ENCODE results near the gene FAIM. TPM values are rescaled to one million over a fixed set of nuclear protein-coding genes. Genes with fewer than 3 reads are reported as not detected.

The FAIM gene
- total RNA-seq, 1 donor from 2014 or later = 16.1 TPM

DNA sequence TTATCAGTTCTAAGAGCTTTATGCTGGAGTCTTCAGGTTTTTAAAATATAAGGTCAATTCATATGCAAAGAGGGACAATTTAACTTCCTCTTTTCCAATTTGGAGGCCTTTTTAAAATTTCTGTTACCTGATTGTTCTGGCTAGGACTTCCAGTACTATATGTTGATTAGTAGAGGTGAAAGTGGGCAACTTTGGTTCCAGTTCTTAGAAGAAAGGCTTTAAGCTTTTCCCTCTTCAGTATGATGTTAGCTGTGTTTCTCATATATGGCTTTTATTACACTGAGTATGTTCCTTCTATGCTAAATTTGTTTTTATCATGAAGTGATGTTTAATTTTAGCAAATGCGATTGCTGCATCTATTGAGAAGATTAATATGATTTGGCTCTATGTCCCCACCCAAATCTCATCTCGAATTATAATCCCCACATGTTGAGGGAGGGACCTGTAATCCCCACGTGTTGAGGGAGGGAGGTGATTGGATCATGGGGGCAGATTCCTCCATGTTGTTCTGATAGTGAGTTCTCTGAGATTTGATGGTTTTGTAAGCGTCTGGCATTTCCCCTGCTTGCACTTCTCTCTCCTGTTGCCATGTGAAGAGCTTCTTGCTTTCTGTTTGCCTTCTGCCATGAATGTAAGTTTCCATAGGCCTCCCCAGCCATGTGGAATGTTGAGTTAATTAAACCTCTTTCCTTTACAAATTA lies 33.8 kb downstream of the FAIM start:
- no peak for DNase-seq (ENCODE audit: low read depth)
- H3K4me3 ChIP-seq (ENCODE audit: low read depth, low read length) = no peak overlapping the region
- TF ChIP-seq, protein P1, sequence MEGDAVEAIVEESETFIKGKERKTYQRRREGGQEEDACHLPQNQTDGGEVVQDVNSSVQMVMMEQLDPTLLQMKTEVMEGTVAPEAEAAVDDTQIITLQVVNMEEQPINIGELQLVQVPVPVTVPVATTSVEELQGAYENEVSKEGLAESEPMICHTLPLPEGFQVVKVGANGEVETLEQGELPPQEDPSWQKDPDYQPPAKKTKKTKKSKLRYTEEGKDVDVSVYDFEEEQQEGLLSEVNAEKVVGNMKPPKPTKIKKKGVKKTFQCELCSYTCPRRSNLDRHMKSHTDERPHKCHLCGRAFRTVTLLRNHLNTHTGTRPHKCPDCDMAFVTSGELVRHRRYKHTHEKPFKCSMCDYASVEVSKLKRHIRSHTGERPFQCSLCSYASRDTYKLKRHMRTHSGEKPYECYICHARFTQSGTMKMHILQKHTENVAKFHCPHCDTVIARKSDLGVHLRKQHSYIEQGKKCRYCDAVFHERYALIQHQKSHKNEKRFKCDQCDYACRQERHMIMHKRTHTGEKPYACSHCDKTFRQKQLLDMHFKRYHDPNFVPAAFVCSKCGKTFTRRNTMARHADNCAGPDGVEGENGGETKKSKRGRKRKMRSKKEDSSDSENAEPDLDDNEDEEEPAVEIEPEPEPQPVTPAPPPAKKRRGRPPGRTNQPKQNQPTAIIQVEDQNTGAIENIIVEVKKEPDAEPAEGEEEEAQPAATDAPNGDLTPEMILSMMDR (conservative IDR thresholded peaks at IDR 0.05; ENCODE audit: low read depth, low read length) = no peak

DNA sequence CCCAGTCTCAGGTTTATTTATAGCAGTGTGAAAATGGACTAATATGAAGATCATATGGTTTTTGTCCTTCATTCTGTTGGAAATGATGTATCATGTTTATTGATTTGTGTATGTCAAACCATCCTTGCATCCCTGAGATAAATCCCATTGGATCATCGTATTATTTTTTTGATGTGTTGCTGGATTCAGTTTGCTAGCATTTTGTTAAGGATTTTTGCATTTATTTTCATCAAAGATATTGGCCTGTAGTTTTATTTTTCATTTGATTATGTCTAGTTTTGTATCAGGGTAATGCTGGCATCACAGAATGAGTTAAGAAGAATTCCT lies 34.3 kb downstream of the FAIM start:
- H3K4me3 ChIP-seq (ENCODE audit: low read depth, low read length) = no peak overlapping the region
- DNase-seq (ENCODE audit: low read depth) = no peak
- TF ChIP-seq, protein P1 (conservative IDR thresholded peaks at IDR 0.05; ENCODE audit: low read depth, low read length) = no peak

DNA sequence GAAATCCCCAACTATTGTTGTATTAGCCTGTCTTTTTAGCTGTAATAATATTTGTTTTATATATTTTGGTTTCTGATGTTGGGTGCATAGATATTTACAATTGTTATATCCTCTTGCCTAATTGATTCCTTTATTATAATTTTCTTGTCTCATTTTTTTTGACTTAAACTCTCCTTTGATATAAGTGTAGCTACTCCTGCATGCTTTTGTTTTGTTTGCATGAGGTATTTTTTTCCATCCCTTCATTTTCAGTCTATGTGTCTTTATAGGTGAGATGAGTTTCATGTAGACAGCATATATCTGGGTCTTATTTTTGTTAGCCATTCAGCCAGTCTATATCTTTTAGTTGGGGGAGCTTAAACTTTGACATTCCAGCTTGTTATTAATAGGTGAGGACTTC lies 37.4 kb downstream of the FAIM start:
- TF ChIP-seq, protein P1 (conservative IDR thresholded peaks at IDR 0.05; ENCODE audit: low read depth, low read length) = no peak
- DNase-seq (ENCODE audit: low read depth) = no peak
- H3K4me3 ChIP-seq (ENCODE audit: low read depth, low read length) = no peak overlapping the region

DNA sequence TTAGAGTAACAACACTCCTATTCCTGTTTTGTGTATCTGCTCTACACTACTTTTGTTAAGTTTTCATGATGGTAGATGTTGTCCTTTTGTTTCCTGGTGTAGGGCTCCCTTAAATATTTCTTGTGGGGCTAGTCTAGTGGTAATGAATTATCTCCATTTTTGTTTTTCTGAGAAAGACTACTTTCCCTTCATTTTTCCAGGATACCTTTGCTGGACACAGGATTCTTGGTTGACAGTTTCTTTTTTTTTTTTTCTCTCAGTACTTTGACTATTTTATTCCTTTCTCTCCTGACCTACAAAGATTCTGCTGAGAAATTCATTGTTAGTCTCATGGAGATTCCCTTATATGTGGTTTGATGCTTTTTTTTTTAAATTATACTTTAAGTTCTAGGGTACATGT lies 37.9 kb downstream of the FAIM start:
- no peak overlapping the region for H3K4me3 ChIP-seq (ENCODE audit: low read depth, low read length)
- TF ChIP-seq, protein P1 (conservative IDR thresholded peaks at IDR 0.05; ENCODE audit: low read depth, low read length) = no peak
- DNase-seq (ENCODE audit: low read depth) = no peak

DNA sequence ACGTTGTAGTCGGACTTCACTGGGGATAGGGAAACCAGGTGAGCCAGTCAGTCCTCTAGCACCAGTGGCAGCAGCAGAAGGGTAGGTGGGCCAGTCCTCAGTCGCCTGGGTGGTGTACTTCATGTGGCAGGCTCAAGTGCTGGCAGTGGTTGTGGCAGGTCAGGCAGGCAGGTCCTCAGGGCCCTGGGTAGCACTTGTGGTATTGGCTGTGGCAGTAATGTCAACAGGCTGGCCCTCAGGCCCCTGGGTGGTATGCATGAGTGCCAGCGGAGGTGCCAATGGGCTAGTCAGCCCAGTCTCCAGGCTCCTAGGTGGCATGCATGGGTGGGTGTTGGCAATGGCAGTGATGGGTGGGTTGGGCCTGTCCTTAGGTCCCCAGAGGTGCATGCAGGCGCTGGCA lies 40.6 kb downstream of the FAIM start:
- no peak overlapping the region for H3K4me3 ChIP-seq (ENCODE audit: low read depth, low read length)
- TF ChIP-seq, protein P1 (conservative IDR thresholded peaks at IDR 0.05; ENCODE audit: low read depth, low read length) = no peak
- DNase-seq (ENCODE audit: low read depth) = no peak

DNA sequence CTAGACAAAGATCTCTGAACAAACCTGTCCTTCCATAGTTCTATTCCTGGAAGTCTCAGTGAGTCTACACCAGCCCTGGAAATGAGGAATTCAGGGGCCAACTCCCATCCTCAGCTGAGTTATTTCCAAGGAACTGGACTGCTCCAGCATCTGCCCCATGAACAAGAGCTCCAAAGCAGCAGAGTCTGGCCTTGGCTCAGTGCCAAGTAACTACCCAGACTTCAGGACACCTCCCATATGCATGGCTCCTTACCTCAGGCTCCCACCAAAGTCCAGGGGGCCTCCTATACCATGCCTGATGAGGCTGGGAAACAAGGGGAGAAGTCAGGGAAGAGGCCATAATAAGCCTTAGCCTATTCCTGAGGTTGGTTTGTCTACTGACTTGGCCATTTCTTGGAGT lies 45.0 kb downstream of the FAIM start:
- H3K4me3 ChIP-seq (ENCODE audit: low read depth, low read length) = no peak overlapping the region
- TF ChIP-seq, protein P1 (conservative IDR thresholded peaks at IDR 0.05; ENCODE audit: low read depth, low read length) = no peak
- no peak for DNase-seq (ENCODE audit: low read depth)

DNA sequence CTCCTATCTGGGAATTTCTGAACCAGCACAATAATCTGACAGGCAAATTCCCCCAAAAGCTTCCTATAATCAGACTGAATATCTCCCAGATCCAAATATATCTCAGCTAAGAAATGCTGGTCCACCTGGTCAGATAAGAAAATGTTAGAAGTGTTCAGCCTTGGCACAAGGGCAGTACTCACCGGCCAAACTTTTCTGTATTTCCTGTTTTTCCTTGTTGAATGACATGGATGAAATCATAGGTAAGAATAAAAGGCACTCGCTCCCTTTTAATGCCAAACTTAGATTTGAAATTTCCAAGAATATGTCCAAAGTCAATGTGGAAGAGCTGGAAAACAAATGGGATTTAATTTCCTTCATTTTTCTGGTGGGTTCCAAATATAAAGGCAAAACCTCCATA lies 48.9 kb downstream of the FAIM start:
- TF ChIP-seq, protein P1 (conservative IDR thresholded peaks at IDR 0.05; ENCODE audit: low read depth, low read length) = no peak
- DNase-seq (ENCODE audit: low read depth) = no peak
- H3K4me3 ChIP-seq (ENCODE audit: low read depth, low read length) = no peak overlapping the region
